K562 (cell line): ENCODE measurements around the gene COL8A2. TPM values are rescaled to one million over a fixed set of nuclear protein-coding genes. Genes with fewer than 3 reads are reported as not detected.

Source experiments
- DEAF1 ChIP-seq: fragments of 450-650 bp; formaldehyde crosslinking; IDR thresholded peaks from 2 replicates; pipeline ENCODE4 v1.4.0; 2020; ENCODE audit warnings: mild to moderate bottlenecking, moderate library complexity
- EGR1 ChIP-seq: fragments of 450-650 bp; conservative IDR thresholded peaks from 2 replicates; pipeline ENCODE4 v1.6.1; 2017; ENCODE audit warnings: mild to moderate bottlenecking
- KDM4B ChIP-seq, 2 experiments: fragments of 450-650 bp in 1 of 2; sonication (generic) in 1 of 2; IDR thresholded peaks; 2 replicates each; pipeline ENCODE4 v1.6.1; 2016 to 2017; ENCODE audit warnings: borderline replicate concordance in 2 of 2, antibody characterized with exemption in 1 of 2, low read depth in 1 of 2, mild to moderate bottlenecking in 1 of 2
- MGA ChIP-seq: fragments of 450-650 bp; IDR thresholded peaks from 2 replicates; pipeline ENCODE4 v1.6.1; 2016; ENCODE audit warnings: mild to moderate bottlenecking, moderate library complexity
- MYBL2 ChIP-seq, 2 experiments: fragments of 450-650 bp in 1 of 2; sonication (generic) in 1 of 2; formaldehyde crosslinking in 1 of 2; IDR thresholded peaks; 2 replicates each; pipeline versions ENCODE4 v1.6.1 to v1.8.1; 2017 to 2022; ENCODE audit warnings: borderline replicate concordance in 1 of 2, inconsistent platforms in 1 of 2, low read depth in 1 of 2, mild to moderate bottlenecking in 1 of 2, missing genetic modification reagents in 1 of 2, moderate library complexity in 1 of 2
- POLR2AphosphoS5 ChIP-seq: IDR thresholded peaks from 2 replicates; pipeline ENCODE4 v1.6.1; 2011; ENCODE audit warnings: mild to moderate bottlenecking, low read depth, low read length, moderate library complexity; ENCODE audit not compliant: control insufficient read depth, insufficient read depth
- RBM34 ChIP-seq: fragments of 200-400 bp; formaldehyde crosslinking; IDR thresholded peaks from 2 replicates; pipeline ENCODE4 v1.6.1; 2018; ENCODE audit warnings: low read length, borderline replicate concordance; ENCODE audit not compliant: insufficient read depth
- SMARCB1 ChIP-seq: IDR thresholded peaks from 2 replicates; pipeline ENCODE4 v1.6.1; 2011; ENCODE audit warnings: improper control_type of control experiment, low read depth; ENCODE audit not compliant: insufficient read length
- TGIF2 ChIP-seq: sonication (generic); formaldehyde crosslinking; IDR thresholded peaks from 2 replicates; pipeline ENCODE4 v1.8.1; 2022; ENCODE audit warnings: mild to moderate bottlenecking, missing genetic modification reagents, moderate library complexity
- WHSC1 ChIP-seq: IDR thresholded peaks from one replicate; pipeline ENCODE4 v1.6.1; 2012; ENCODE audit warnings: low read length, control low read depth, inconsistent platforms
- ZKSCAN1 ChIP-seq: fragments of 150-350 bp; IDR thresholded peaks from 2 replicates; pipeline ENCODE4 v1.6.1; 2016; ENCODE audit warnings: low read depth, low read length
- polyA plus RNA-seq, 8 experiments: library from polyadenylated mRNA; depleted of rRNA in 4 of 8; stranded (reverse) in 5 of 8; unstranded in 3 of 8; fragments of >200 nt; fragmentation: Nextera tagmentation in 2 of 8; fragmentation: Illumina TruSeq in 1 of 8; extraction: Ambion mirVana in 2 of 8; extraction: Trizol in 1 of 8; gene quantifications; 2 replicates each; pipeline versions ENCODE4 v1.2.1 to v1.2.3, GENCODE V29; 2011 to 2014; ENCODE audit warnings: inconsistent platforms in 1 of 8, missing spikeins in 1 of 8
- total RNA-seq, 7 experiments: library from RNA; depleted of rRNA in 6 of 7; stranded (reverse); fragments of >200 nt in 6 of 7; fragmentation: Illumina TruSeq in 2 of 7; extraction: Trizol in 2 of 7; gene quantifications; 2 replicates each; pipeline versions ENCODE4 v1.2.1 to v1.2.3, GENCODE V29; 2011 to 2021; ENCODE audit warnings: low replicate concordance in 1 of 7
- TF ChIP-seq, protein P1 (sequence below): fragments of 450-650 bp; IDR thresholded peaks from 2 replicates; pipeline ENCODE4 v1.6.1; 2016

The COL8A2 gene
- total and polyA plus RNA-seq, 9 of the 15 experiments (the other 6 are each of a cell fraction or from before 2014, with no cell fraction given) = 0.03 to 0.14 (median 0.04) TPM; not detected in 5

DNA sequence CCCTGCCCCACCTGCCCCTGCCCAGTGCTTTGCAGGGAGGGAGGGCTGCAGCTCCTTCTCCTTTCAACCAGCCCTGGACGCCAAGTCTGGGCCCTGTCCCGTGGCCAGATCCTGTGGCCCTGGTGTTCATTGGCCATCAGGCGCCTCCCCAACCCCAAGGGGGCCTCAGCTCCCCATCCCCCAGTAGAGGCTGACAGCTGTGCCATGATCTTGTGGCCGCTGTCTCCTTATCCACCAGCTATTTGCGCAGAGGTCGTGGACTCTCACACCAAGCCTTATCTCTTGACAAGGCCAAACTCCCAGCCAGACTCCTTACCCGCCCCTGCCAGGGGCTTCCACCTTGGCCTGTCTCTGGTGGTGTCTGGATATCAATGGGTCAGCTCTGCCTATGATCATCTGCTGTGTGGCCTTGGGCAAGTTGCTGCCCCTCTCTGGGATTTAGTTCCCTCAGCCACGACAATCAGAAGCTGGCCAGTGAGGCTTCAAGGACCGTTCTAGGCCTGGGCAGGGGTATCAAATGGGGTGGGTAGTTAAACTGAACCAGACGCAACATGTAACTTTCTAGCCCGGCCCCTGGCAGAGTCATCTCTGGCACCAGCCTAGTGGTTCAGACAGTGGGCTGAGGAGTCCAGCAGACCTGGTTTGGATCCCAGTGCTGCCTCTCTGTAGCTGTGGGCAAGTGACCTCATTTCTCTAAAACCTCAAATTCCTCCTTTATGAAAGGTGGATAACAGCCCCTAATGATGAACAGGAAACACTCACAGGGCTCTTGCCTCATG is 3.3 kb upstream of the COL8A2 start (continued):
- TF ChIP-seq RBM34 (no peak), POLR2AphosphoS5 (peak; percentile 45; the same call in 1 of the 2 replicates), TGIF2 (CRISPR knock-in tag) (no peak), EGR1 (no peak), ZKSCAN1 (0 out of 2 replicates have a peak, but pooled peaks have one; percentile 15), MGA (no peak), DEAF1 (no peak), WHSC1 (no peak), KDM4B (IDR thresholded peaks at IDR 0.05; ENCODE audit: borderline replicate concordance in 2 of 2, low read depth in 1 of 2) (no peak), SMARCB1 (no peak), MYBL2 (IDR thresholded peaks at IDR 0.05; ENCODE audit: low read depth) (no peak), MYBL2 (CRISPR knock-in tag; IDR thresholded peaks at IDR 0.05; ENCODE audit: borderline replicate concordance) (no peak)
- TF ChIP-seq, protein P1, sequence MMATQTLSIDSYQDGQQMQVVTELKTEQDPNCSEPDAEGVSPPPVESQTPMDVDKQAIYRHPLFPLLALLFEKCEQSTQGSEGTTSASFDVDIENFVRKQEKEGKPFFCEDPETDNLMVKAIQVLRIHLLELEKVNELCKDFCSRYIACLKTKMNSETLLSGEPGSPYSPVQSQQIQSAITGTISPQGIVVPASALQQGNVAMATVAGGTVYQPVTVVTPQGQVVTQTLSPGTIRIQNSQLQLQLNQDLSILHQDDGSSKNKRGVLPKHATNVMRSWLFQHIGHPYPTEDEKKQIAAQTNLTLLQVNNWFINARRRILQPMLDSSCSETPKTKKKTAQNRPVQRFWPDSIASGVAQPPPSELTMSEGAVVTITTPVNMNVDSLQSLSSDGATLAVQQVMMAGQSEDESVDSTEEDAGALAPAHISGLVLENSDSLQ = peak; percentile 20; the same call in 1 of the 2 replicates
